Measurements from ENCODE around the gene DPRX.

- TF ChIP-seq CTCF (IDR thresholded peaks at IDR 0.05) (no peak), POLR2AphosphoS5 (IDR thresholded peaks at IDR 0.05) (no peak), POLR2A (IDR thresholded peaks at IDR 0.05) (no peak)
Observed at GRCh38 chr19:53647792-53648191, 16.0 kb downstream of the DPRX start.

Measured in prostate gland (tissue), 2 donors.